ENCODE data around the gene PPARA. TPM values are rescaled to one million over a fixed set of nuclear protein-coding genes. Genes with fewer than 3 reads are reported as not detected.
"Not testable (repeated sequence)": the region's sequence is repeated elsewhere in the genome, so short reads cannot be mapped to it uniquely, and the experiment has no call there.

Gene PPARA
- total RNA-seq, 1 donor from 2014 or later = 7.9 TPM

GRCh38 chr22:46240506-46240905 is 90.2 kb downstream of the PPARA start:
- no peak for DNase-seq (ENCODE audit: low read depth in 2 of 2)

- DNase-seq (ENCODE audit: low read depth in 2 of 2) = no peak
Observed at GRCh38 chr22:46240907-46241306, 90.6 kb downstream of the PPARA start.

- no peak for DNase-seq (ENCODE audit: low read depth in 2 of 2)
Observed at GRCh38 chr22:46241396-46242007, 91.2 kb downstream of the PPARA start.

GRCh38 chr22:46242076-46242475 is 91.8 kb downstream of the PPARA start:
- DNase-seq (ENCODE audit: low read depth in 2 of 2) = no peak

- DNase-seq (ENCODE audit: low read depth in 2 of 2) = no peak
Observed at GRCh38 chr22:46244771-46245170, 94.4 kb downstream of the PPARA start.

- DNase-seq (ENCODE audit: low read depth in 2 of 2) = peak in 1 of 2 donors; percentile 92
Observed at GRCh38 chr22:46245511-46245910, 95.2 kb downstream of the PPARA start.

GRCh38 chr22:46246178-46246577 is 95.9 kb downstream of the PPARA start:
- no peak for DNase-seq (ENCODE audit: low read depth in 2 of 2)

GRCh38 chr22:46247443-46247975 is 97.2 kb downstream of the PPARA start:
- no peak for DNase-seq (ENCODE audit: low read depth in 2 of 2)

- DNase-seq (ENCODE audit: low read depth in 2 of 2) = peak; percentile 86 to 89
Observed at GRCh38 chr22:46250035-46250782, 99.9 kb downstream of the PPARA start, which contains the start of gene CDPF1. CDPF1 (minus strand) TSS chr22:46250293; CDS start chr22:46248284, 2,009 bp downstream.

GRCh38 chr22:46250783-46251125 is 100.4 kb downstream of the PPARA start:
- DNase-seq (ENCODE audit: low read depth in 2 of 2) = no peak

GRCh38 chr22:46251266-46251665 is 100.9 kb downstream of the PPARA start:
- no peak for DNase-seq (ENCODE audit: low read depth in 2 of 2)

GRCh38 chr22:46251816-46252380 is 101.6 kb downstream of the PPARA start:
- no peak for DNase-seq (ENCODE audit: low read depth in 2 of 2)

- no peak for DNase-seq (ENCODE audit: low read depth in 2 of 2)
Observed at GRCh38 chr22:46256358-46256958, 106.1 kb downstream of the PPARA start.

GRCh38 chr22:46259374-46259773 is 109.0 kb downstream of the PPARA start:
- no peak for DNase-seq (ENCODE audit: low read depth in 2 of 2)

GRCh38 chr22:46260038-46260437 is 109.7 kb downstream of the PPARA start:
- DNase-seq (ENCODE audit: low read depth in 2 of 2) = no peak

GRCh38 chr22:46262449-46263215 is 112.3 kb downstream of the PPARA start:
- peak; percentile 75 to 81 for DNase-seq (ENCODE audit: low read depth in 2 of 2)

- DNase-seq (ENCODE audit: low read depth in 2 of 2) = no peak
Observed at GRCh38 chr22:46263216-46263590, 112.9 kb downstream of the PPARA start, which contains the start of gene PKDREJ. PKDREJ (minus strand) TSS chr22:46263343; CDS start chr22:46263322, 21 bp downstream.

- DNase-seq (ENCODE audit: low read depth in 2 of 2) = not testable (repeated sequence)
Observed at GRCh38 chr22:46264520-46264919, 114.2 kb downstream of the PPARA start.

GRCh38 chr22:46265627-46266026 is 115.3 kb downstream of the PPARA start:
- not testable (repeated sequence) for DNase-seq (ENCODE audit: low read depth in 2 of 2)

- DNase-seq (ENCODE audit: low read depth in 2 of 2) = peak; percentile 82 to 89
Observed at GRCh38 chr22:46267431-46268279, 117.3 kb downstream of the PPARA start, which contains the start of gene TTC38. TTC38 (plus strand) TSS chr22:46268008; CDS start chr22:46268040, 32 bp downstream.
